Choroid plexus epithelial cell (primary cell): ENCODE measurements around the gene PRAMEF1.

Source experiments
- DNase-seq: peaks from one replicate; pipeline ENCODE4 v3.0.0-alpha.2; 2010; ENCODE audit warnings: low read depth
- H3K4me3 ChIP-seq: 2 replicates; pipeline ENCODE4 v1.5.1; 2011; ENCODE audit warnings: low read depth, mild to moderate bottlenecking, control low read depth, low read length, moderate library complexity
- CTCF ChIP-seq: conservative IDR thresholded peaks from 2 replicates; pipeline ENCODE4 v1.5.1; 2011; ENCODE audit warnings: low read depth, mild to moderate bottlenecking, control low read depth, inconsistent platforms, low read length, moderate library complexity

Gene PRAMEF1

DNA sequence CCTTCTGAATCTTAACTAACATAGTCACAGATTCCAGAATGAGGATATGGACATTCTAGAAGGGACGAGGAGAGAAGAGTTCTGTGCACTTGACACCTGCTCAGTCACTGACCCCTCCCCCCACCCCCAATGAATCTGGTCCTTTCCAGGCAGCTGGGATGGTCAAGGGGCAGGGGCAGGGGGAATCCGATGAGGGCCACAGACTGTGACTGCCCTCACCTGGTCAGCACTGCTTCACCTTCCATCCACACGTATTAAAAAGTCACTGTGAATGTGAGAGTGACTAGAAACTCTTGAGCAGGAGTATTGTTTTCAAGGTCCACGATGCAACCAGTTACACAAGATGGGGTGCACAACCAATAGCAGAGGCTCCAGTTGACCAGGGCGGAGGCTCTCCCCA is 27.2 kb upstream of the PRAMEF1 start:
- no peak for TF ChIP-seq CTCF
- no peak overlapping the region for H3K4me3 ChIP-seq

GRCh38 chr1:12769031-12769430 is 22.2 kb upstream of the PRAMEF1 start:
- no peak for TF ChIP-seq CTCF
- H3K4me3 ChIP-seq, result no peak overlapping the region
- no peak for DNase-seq

More for the DNA sequence above, 27.2 kb upstream of the PRAMEF1 start:
- no peak for DNase-seq

DNA sequence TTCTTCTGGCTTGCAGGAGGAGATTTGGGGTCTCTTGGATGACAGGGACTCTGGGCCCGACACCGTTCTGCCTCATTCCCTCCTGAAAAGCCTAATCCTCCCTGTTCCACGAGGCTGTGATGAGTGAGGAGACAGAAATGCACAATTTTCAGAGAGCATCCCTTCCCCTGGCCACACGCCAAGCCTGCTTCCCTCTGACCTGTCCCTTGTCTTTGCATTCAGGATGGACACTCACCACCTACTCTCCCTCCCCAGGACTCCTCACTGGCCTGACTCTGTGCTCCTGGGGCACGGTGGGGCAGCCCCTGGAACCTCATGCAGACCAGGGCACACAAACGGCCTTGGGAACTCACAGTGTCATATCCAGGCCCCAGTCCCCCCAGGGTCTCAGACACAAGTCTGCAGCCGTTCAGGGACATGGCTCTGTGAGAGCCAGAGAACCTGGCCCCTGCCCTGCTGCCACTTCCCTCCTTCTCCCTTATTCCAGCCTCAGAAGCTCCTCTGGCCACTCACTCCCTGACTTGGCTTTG is 21.2 kb upstream of the PRAMEF1 start:
- DNase-seq, result no peak
- no peak for TF ChIP-seq CTCF
- no peak overlapping the region for H3K4me3 ChIP-seq

DNA sequence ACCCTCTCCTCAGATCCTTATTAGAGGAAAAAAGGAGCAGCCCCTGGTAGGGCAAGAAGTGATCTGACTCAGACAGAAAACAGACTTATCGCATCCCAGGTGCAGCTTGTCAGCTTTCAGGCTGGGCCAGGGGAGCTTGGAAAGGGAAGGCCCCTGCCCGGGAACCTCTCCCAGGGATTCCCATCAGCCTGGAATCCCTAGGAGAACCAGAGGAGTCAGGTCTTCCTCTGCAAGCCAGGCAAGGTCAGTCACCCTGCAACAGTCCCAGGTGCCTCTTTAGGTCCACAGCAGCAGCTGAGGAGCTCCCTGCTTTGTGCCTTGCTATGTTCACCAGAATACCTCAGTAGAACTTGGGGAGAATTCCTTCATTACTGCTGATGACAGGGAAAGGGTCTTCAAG is 20.6 kb upstream of the PRAMEF1 start:
- no peak overlapping the region for H3K4me3 ChIP-seq
- TF ChIP-seq CTCF, result no peak

GRCh38 chr1:12771186-12771585 is 20.0 kb upstream of the PRAMEF1 start:
- TF ChIP-seq CTCF, result no peak
- no peak for DNase-seq
- H3K4me3 ChIP-seq, result no peak overlapping the region

More for the DNA sequence above, 20.6 kb upstream of the PRAMEF1 start:
- no peak for DNase-seq

GRCh38 chr1:12772520-12772919 is 18.7 kb upstream of the PRAMEF1 start:
- no peak overlapping the region for H3K4me3 ChIP-seq
- DNase-seq, result no peak
- TF ChIP-seq CTCF, result no peak

DNA sequence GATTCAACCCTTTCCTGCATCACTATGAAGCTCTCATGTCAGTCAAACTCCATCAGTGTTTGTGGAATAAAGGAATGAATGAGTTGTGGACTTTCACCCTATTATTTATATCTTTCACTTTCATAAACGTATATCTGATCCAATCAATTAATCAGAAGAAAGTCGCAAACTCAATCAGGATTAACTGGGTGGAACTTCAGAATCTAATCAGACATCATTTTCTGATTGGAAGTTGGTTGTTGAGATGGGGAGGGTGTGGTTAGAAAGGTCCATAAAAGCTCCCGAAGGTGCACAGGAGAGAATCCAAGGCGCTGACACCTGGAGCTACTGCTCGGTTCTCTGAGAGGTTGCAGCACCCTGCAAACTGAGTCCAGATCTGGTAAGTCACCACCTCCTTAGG is 17.8 kb upstream of the PRAMEF1 start, which contains the start of gene PRAMEF12:
Gene PRAMEF12, plus strand, starts transcription at position 301 of the 400 bp plus-strand sequence. CDS start 1,130 bp downstream, outside the sequence.
- H3K4me3 ChIP-seq, result no peak within 1 kb of the TSS
- TF ChIP-seq CTCF, result no peak
- DNase-seq, result no peak
